PFSK-1 (cell line): Measurements from ENCODE around the gene TAF11L11. TPM values are rescaled to one million over a fixed set of nuclear protein-coding genes. Genes with fewer than 3 reads are reported as not detected.
"Not testable (repeated sequence)": the region's sequence is repeated elsewhere in the genome, so short reads cannot be mapped to it uniquely, and the experiment has no call there.

Source experiments
- FOXP2 ChIP-seq: optimal IDR thresholded peaks from 2 replicates; pipeline ENCODE3; 2011; ENCODE audit warnings: borderline replicate concordance, control low read depth, inconsistent platforms; ENCODE audit not compliant: insufficient read depth; ENCODE audit errors: extremely low read length, extremely low read depth
- POLR2AphosphoS5 ChIP-seq: IDR thresholded peaks from 2 replicates; pipeline ENCODE4 v1.6.1; 2012; ENCODE audit warnings: low read depth, mild to moderate bottlenecking, control low read depth, low read length, moderate library complexity
- REST ChIP-seq, 2 experiments: IDR thresholded peaks; 2 replicates each; pipeline versions ENCODE4 v1.6.1 to v1.8.0; 2011 to 2012; ENCODE audit warnings: low read depth in 2 of 2, low read length in 2 of 2, control low read depth in 1 of 2, inconsistent platforms in 1 of 2, mild to moderate bottlenecking in 1 of 2, moderate library complexity in 1 of 2; ENCODE audit not compliant: insufficient read depth in 1 of 2
- SIN3A ChIP-seq: IDR thresholded peaks from 2 replicates; pipeline ENCODE4 v1.6.1; 2012; ENCODE audit warnings: mild to moderate bottlenecking, low read length, moderate library complexity, borderline replicate concordance; ENCODE audit not compliant: insufficient read depth
- TAF1 ChIP-seq: IDR thresholded peaks from 2 replicates; pipeline ENCODE4 v1.6.1; 2012; ENCODE audit warnings: low read length, control low read depth, borderline replicate concordance; ENCODE audit not compliant: insufficient read depth
- polyA plus RNA-seq: library from polyadenylated mRNA; unstranded; fragments of >200 nt; gene quantifications from one replicate; pipeline ENCODE4 v1.2.1, GENCODE V29; 2012; ENCODE audit warnings: low read depth, missing spikeins; ENCODE audit not compliant: insufficient read length

Gene TAF11L11
- not detected for polyA plus RNA-seq

- TF ChIP-seq FOXP2, POLR2AphosphoS5, TAF1: not testable (repeated sequence)
These were observed at the start of gene TAF11L11 for GRCh38 chr5:17603880-17604279. TAF11L11 (plus strand) TSS chr5:17604183.

- TF ChIP-seq POLR2AphosphoS5; REST (IDR thresholded peaks at IDR 0.05; ENCODE audit: insufficient read depth in 1 of 2, low read depth in 2 of 2, low read length in 2 of 2); FOXP2: not testable (repeated sequence)
These were observed 18.3 kb upstream of the TAF11L11 start, which contains the start of gene TAF11L7 for GRCh38 chr5:17585658-17586057. TAF11L7 (minus strand) TSS chr5:17585758.

GRCh38 chr5:17590860-17591259, 13.1 kb upstream of the TAF11L11 start, which contains the start of gene TAF11L8:
TAF11L8 (minus strand) TSS chr5:17590960.
- TF ChIP-seq TAF1; FOXP2; REST (IDR thresholded peaks at IDR 0.05; ENCODE audit: insufficient read depth in 1 of 2, low read depth in 2 of 2, low read length in 2 of 2): not testable (repeated sequence)

GRCh38 chr5:17594255-17594654, 9.7 kb upstream of the TAF11L11 start, which contains the start of gene TAF11L9:
TAF11L9 (minus strand) TSS chr5:17594394.
- not testable (repeated sequence) for TF ChIP-seq SIN3A; REST (IDR thresholded peaks at IDR 0.05; ENCODE audit: insufficient read depth in 1 of 2, low read depth in 2 of 2, low read length in 2 of 2); POLR2AphosphoS5

- TF ChIP-seq TAF1, POLR2AphosphoS5, SIN3A: not testable (repeated sequence)
These were observed 6.3 kb upstream of the TAF11L11 start, which contains the start of gene TAF11L10 for GRCh38 chr5:17597728-17598127. TAF11L10 (minus strand) TSS chr5:17597828.

GRCh38 chr5:17604951-17605350, 968 bp downstream of the TAF11L11 start:
- TF ChIP-seq POLR2AphosphoS5 (no peak), FOXP2 (no peak), SIN3A (no peak), REST (IDR thresholded peaks at IDR 0.05; ENCODE audit: insufficient read depth in 1 of 2, low read depth in 2 of 2, low read length in 2 of 2) (no peak), TAF1 (no peak)
